Measurements from ENCODE around the gene MEPE. TPM values are rescaled to one million over a fixed set of nuclear protein-coding genes. Genes with fewer than 3 reads are reported as not detected.

MEPE gene
- total and polyA plus RNA-seq, 2 donors (not counting 1 experiment from before 2014, with no cell fraction given), result not detected

- Histone ChIP-seq H3K79me2 (ENCODE audit: control insufficient read depth, insufficient read depth, low read length) (no peaks in the 10 kb centered on the region), H3K4me1 (ENCODE audit: control insufficient read depth in 2 of 2, insufficient read depth in 2 of 2, low read length in 2 of 2) (no peaks in the 10 kb centered on the region), H3K4me3 (ENCODE audit: control extremely low read depth in 1 of 5, extremely low read depth in 1 of 5, insufficient read depth in 1 of 5, low read depth in 2 of 5, low read length in 4 of 5) (no peak overlapping the region), H3K36me3 (replicated peaks in 1 of 2; ENCODE audit: control extremely low read depth in 1 of 2, control insufficient read depth in 1 of 2, extremely low read depth in 1 of 2, insufficient read depth in 2 of 2, low read length in 1 of 2) (no peaks in the 10 kb centered on the region), H3K4me2 (replicated peaks; ENCODE audit: low read depth, low read length, poor library complexity, severe bottlenecking) (no peak overlapping the region), H2AFZ (ENCODE audit: insufficient read depth, low read depth, low read length, poor library complexity, severe bottlenecking) (no peak overlapping the region), H3K9me3 (ENCODE audit: control extremely low read depth in 1 of 3, control insufficient read depth in 2 of 3, insufficient read depth in 1 of 3, low read length in 2 of 3) (no peaks in the 10 kb centered on the region), H3K27me3 (replicated peaks in 1 of 4; ENCODE audit: control extremely low read depth in 1 of 4, control insufficient read depth in 3 of 4, insufficient read depth in 4 of 4, low read length in 3 of 4) (peaks cover 0 to 4% (median 0%) of the 10 kb centered on the region in 4 experiments), H3K27ac (ENCODE audit: low read length in 2 of 2) (no peak overlapping the region), H4K20me1 (ENCODE audit: control insufficient read depth, insufficient read depth, low read length, poor library complexity, severe bottlenecking) (no peaks in the 10 kb centered on the region), H3K9ac (ENCODE audit: low read length) (no peak overlapping the region)
- no peak overlapping the region for H3K27ac Mint-ChIP-seq
- no peak overlapping the region for H3K4me3 Mint-ChIP-seq
- ChIA-PET POLR2A (no interaction called here), CTCF (no interaction called here)
- peaks cover 2% of the 10 kb centered on the region for H3K27me3 Mint-ChIP-seq
- no peaks in the 10 kb centered on the region for H3K9me3 Mint-ChIP-seq (ENCODE audit: insufficient read depth)
- intact Hi-C loops (cut with micrococcal nuclease), result no loop called here
- H3K4me1 Mint-ChIP-seq, result no peaks in the 10 kb centered on the region
- WGBS (ENCODE audit: insufficient coverage), result 100% methylated on average over 2 of the region's 2 CpGs
- TF ChIP-seq EZH2 (IDR thresholded peaks at IDR 0.05; ENCODE audit: borderline replicate concordance, insufficient read depth, low read depth, low read length, poor library complexity, severe bottlenecking), result no peak
- TF ChIP-seq CTCF (IDR thresholded peaks at IDR 0.05), result no peak
- DNase-seq (no peak), ATAC-seq (ENCODE audit: low read depth) (no peak)
These were observed 29.5 kb downstream of the MEPE start for GRCh38 chr4:87862236-87862635.

- peaks cover 4% of the 10 kb centered on the region for H3K27me3 Mint-ChIP-seq
- no peak overlapping the region for H3K4me3 Mint-ChIP-seq
- POLR2A ChIA-PET, result no interaction called here
- TF ChIP-seq EZH2 (IDR thresholded peaks at IDR 0.05; ENCODE audit: borderline replicate concordance, insufficient read depth, low read depth, low read length, poor library complexity, severe bottlenecking) (no peak), CTCF (IDR thresholded peaks at IDR 0.05) (no peak)
- no peak overlapping the region for H2AFZ ChIP-seq (ENCODE audit: insufficient read depth, low read depth, low read length, poor library complexity, severe bottlenecking)
- no peak for DNase-seq
- H3K27me3 ChIP-seq (replicated peaks in 1 of 4; ENCODE audit: control extremely low read depth in 1 of 4, control insufficient read depth in 3 of 4, insufficient read depth in 4 of 4, low read length in 3 of 4), result peaks cover 0 to 4% (median 0%) of the 10 kb centered on the region in 4 experiments
- no peaks in the 10 kb centered on the region for H3K9me3 ChIP-seq (ENCODE audit: control extremely low read depth in 1 of 3, control insufficient read depth in 2 of 3, insufficient read depth in 1 of 3, low read length in 2 of 3)
- H3K27ac ChIP-seq (ENCODE audit: low read length in 2 of 2), result no peak overlapping the region
- no peaks in the 10 kb centered on the region for H3K36me3 ChIP-seq (replicated peaks in 1 of 2; ENCODE audit: control extremely low read depth in 1 of 2, control insufficient read depth in 1 of 2, extremely low read depth in 1 of 2, insufficient read depth in 2 of 2, low read length in 1 of 2)
- H3K4me2 ChIP-seq (replicated peaks; ENCODE audit: low read depth, low read length, poor library complexity, severe bottlenecking), result no peak overlapping the region
- H3K4me1 Mint-ChIP-seq, result no peaks in the 10 kb centered on the region
- 94% methylated on average over 23 of the region's 23 CpGs for WGBS (ENCODE audit: insufficient coverage)
- no peak for ATAC-seq (ENCODE audit: low read depth)
- no peaks in the 10 kb centered on the region for H3K4me1 ChIP-seq (ENCODE audit: control insufficient read depth in 2 of 2, insufficient read depth in 2 of 2, low read length in 2 of 2)
- H3K4me3 ChIP-seq (ENCODE audit: control extremely low read depth in 1 of 5, extremely low read depth in 1 of 5, insufficient read depth in 1 of 5, low read depth in 2 of 5, low read length in 4 of 5), result no peak overlapping the region
- H4K20me1 ChIP-seq (ENCODE audit: control insufficient read depth, insufficient read depth, low read length, poor library complexity, severe bottlenecking), result no peaks in the 10 kb centered on the region
- no peak overlapping the region for H3K9ac ChIP-seq (ENCODE audit: low read length)
- intact Hi-C loops (cut with micrococcal nuclease), result no loop called here
- no peaks in the 10 kb centered on the region for H3K79me2 ChIP-seq (ENCODE audit: control insufficient read depth, insufficient read depth, low read length)
- CTCF ChIA-PET, result interaction anchor here (0.8 kb wide), 1 partner anchor 13 kb away, joined by 3 read pairs; no protein-coding TSS in a partner anchor
- no peaks in the 10 kb centered on the region for H3K9me3 Mint-ChIP-seq (ENCODE audit: insufficient read depth)
- H3K27ac Mint-ChIP-seq, result no peak overlapping the region
These were observed 30.7 kb downstream of the MEPE start for GRCh38 chr4:87863486-87863885.
